ENCODE results near the gene SPEM2. TPM values are rescaled to one million over a fixed set of nuclear protein-coding genes. Genes with fewer than 3 reads are reported as not detected.

SPEM2 gene
- total RNA-seq, 1 experiment from 2014 or later: 0.24 TPM

GRCh38 chr17:7425756-7426155, 340 bp downstream of the SPEM2 start:
- ChIA-PET CTCF (no interaction called here), POLR2A (ENCODE audit: low non-redundant PET) (no interaction called here)
- no peak for DNase-seq (ENCODE audit: low spot score)
- Histone ChIP-seq H3K36me3 (ENCODE audit: insufficient read depth, low read length, poor library complexity, severe bottlenecking) (no peaks in the 10 kb centered on the region), H3K9me3 (ENCODE audit: low read depth, low read length, poor library complexity, severe bottlenecking) (no peaks in the 10 kb centered on the region), H3K27ac (ENCODE audit: low read depth, low read length, poor library complexity, severe bottlenecking) (no peak overlapping the region), H3K4me1 (ENCODE audit: insufficient read depth, low read length, poor library complexity, severe bottlenecking) (no peaks in the 10 kb centered on the region), H3K27me3 (replicated peaks; ENCODE audit: insufficient read depth, low read depth, low read length, poor library complexity) (no peaks in the 10 kb centered on the region), H3K4me3 (ENCODE audit: low read depth, low read length, poor library complexity, severe bottlenecking) (no peak overlapping the region)
- no TSS peak for BruUV-seq (replicated peaks)
- intact Hi-C loops (cut with micrococcal nuclease; ENCODE audit: unreplicated experiment): no loop called here
- TF ChIP-seq CTCF (conservative IDR thresholded peaks at IDR 0.05; ENCODE audit: low read depth, low read length) (no peak), EZH2 (IDR thresholded peaks at IDR 0.05; ENCODE audit: borderline replicate concordance, low read depth, low read length, poor library complexity, severe bottlenecking) (no peak)

- Histone ChIP-seq H3K36me3 (ENCODE audit: insufficient read depth, low read length, poor library complexity, severe bottlenecking) (no peaks in the 10 kb centered on the region), H3K9me3 (ENCODE audit: low read depth, low read length, poor library complexity, severe bottlenecking) (no peaks in the 10 kb centered on the region), H3K27me3 (replicated peaks; ENCODE audit: insufficient read depth, low read depth, low read length, poor library complexity) (no peaks in the 10 kb centered on the region), H3K27ac (ENCODE audit: low read depth, low read length, poor library complexity, severe bottlenecking) (no peak overlapping the region), H3K4me3 (ENCODE audit: low read depth, low read length, poor library complexity, severe bottlenecking) (no peak overlapping the region), H3K4me1 (ENCODE audit: insufficient read depth, low read length, poor library complexity, severe bottlenecking) (no peaks in the 10 kb centered on the region)
- no peak for DNase-seq (ENCODE audit: low spot score)
- ChIA-PET CTCF (no interaction called here), POLR2A (ENCODE audit: low non-redundant PET) (no interaction called here)
- intact Hi-C loops (cut with micrococcal nuclease; ENCODE audit: unreplicated experiment): no loop called here
- no TSS peak for BruUV-seq (replicated peaks)
- TF ChIP-seq EZH2 (IDR thresholded peaks at IDR 0.05; ENCODE audit: borderline replicate concordance, low read depth, low read length, poor library complexity, severe bottlenecking) (no peak), CTCF (conservative IDR thresholded peaks at IDR 0.05; ENCODE audit: low read depth, low read length) (no peak)
Measured at GRCh38 chr17:7426203-7426863, 917 bp downstream of the SPEM2 start.

- Histone ChIP-seq H3K36me3 (ENCODE audit: insufficient read depth, low read length, poor library complexity, severe bottlenecking) (no peaks in the 10 kb centered on the region), H3K27ac (ENCODE audit: low read depth, low read length, poor library complexity, severe bottlenecking) (no peak overlapping the region), H3K4me1 (ENCODE audit: insufficient read depth, low read length, poor library complexity, severe bottlenecking) (no peaks in the 10 kb centered on the region), H3K27me3 (replicated peaks; ENCODE audit: insufficient read depth, low read depth, low read length, poor library complexity) (no peaks in the 10 kb centered on the region), H3K4me3 (ENCODE audit: low read depth, low read length, poor library complexity, severe bottlenecking) (no peak overlapping the region), H3K9me3 (ENCODE audit: low read depth, low read length, poor library complexity, severe bottlenecking) (no peaks in the 10 kb centered on the region)
- intact Hi-C loops (cut with micrococcal nuclease; ENCODE audit: unreplicated experiment): no loop called here
- ChIA-PET POLR2A (ENCODE audit: low non-redundant PET) (no interaction called here), CTCF (interaction anchor here (0.6 kb wide), 1 partner anchor 188 kb away, joined by 3 read pairs; no protein-coding TSS in a partner anchor)
- BruUV-seq (replicated peaks): no TSS peak
- TF ChIP-seq CTCF (conservative IDR thresholded peaks at IDR 0.05; ENCODE audit: low read depth, low read length): no peak
- no peak for TF ChIP-seq EZH2 (IDR thresholded peaks at IDR 0.05; ENCODE audit: borderline replicate concordance, low read depth, low read length, poor library complexity, severe bottlenecking)
- DNase-seq (ENCODE audit: low spot score): no peak
Measured at GRCh38 chr17:7426896-7427489, 1.6 kb downstream of the SPEM2 start.
